ENCODE measurements around the gene LIN7C. TPM values are rescaled to one million over a fixed set of nuclear protein-coding genes. Genes with fewer than 3 reads are reported as not detected.

The LIN7C gene
- total RNA-seq, 3 donors from 2014 or later (not counting 1 experiment from before 2014, with no cell fraction given), result 16.4 to 25.3 (median 22.5) TPM

DNA sequence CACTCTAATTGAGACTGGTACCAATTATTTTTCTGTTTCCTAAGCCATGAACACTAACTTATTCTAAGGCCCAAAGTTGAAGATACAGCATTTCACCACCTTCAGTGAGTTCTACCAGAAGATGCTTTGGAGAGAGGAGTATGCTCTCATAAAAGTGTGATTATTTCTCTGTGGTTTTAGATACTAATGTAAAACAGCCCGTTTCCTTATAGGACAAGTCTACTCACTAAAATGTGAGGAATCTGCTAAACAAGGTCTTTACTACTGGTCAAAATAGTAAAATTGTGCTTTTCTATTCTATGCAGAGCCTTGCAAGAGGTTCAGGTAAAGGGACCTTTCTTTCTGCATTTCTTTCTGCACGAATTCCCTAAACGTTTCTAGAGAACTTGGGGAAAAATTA is 36.4 kb downstream of the LIN7C start:
- intact Hi-C loops (cut with micrococcal nuclease), result no loop called here
- 87% methylated on average over 3 of the region's 3 CpGs for WGBS (ENCODE audit: insufficient coverage)

DNA sequence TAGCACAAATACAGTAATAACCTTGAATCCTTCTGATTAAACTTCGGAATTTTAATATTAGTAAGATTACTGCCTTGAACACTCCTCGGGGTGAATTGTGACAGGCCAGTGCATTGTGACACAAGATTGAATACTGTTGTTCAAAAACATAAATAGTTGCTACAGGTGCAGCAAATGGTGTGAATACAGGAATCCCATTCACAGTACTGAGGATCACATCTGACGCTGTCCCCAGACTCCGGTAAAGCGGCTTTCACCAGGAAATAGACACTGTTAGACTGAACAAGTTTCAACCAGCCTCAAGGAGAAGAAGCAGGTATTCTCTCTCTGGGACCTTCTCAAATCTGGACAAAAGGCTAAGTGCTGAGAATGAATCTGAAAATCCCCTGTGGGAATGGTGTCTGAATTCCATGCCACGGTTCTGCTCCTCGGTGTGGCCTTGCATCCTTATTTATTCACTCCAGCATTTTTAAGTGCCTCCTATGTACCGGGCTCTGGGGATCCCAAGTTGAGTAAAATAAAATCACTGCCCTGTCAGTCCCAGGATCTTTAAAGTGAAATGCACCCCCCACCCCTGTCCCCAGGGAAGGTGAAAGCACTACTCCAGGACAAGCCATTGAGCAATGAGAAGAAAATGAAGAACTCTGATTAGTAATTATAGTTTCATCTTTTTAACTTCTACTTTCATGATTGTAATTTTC is 37.4 kb downstream of the LIN7C start:
- Histone ChIP-seq H3K4me1 (ENCODE audit: control insufficient read depth, insufficient read depth, low read length) (peaks cover 18% of the 10 kb centered on the region), H3K36me3 (ENCODE audit: control insufficient read depth, insufficient read depth, low read length) (no peaks in the 10 kb centered on the region), H3K27ac (ENCODE audit: low read length) (no peak overlapping the region), H3K9me3 (ENCODE audit: control insufficient read depth, insufficient read depth, low read length) (no peaks in the 10 kb centered on the region), H3K27me3 (ENCODE audit: control insufficient read depth, insufficient read depth, low read length) (peaks cover 10% of the 10 kb centered on the region), H3K4me3 (ENCODE audit: low read length) (no peak overlapping the region)
- no peak for ATAC-seq
- WGBS (ENCODE audit: insufficient coverage), result 94% methylated on average over 8 of the region's 8 CpGs
- Mint-ChIP-seq H3K36me3 (no peaks in the 10 kb centered on the region), H3K27me3 (ENCODE audit: low read depth in 2 of 2) (peaks cover 23 to 45% of the 10 kb centered on the region in 2 donors), H3K9me3 (no peaks in the 10 kb centered on the region), H3K4me3 (no peak overlapping the region), H3K27ac (no peak overlapping the region), H3K4me1 (peaks cover 21 to 23% of the 10 kb centered on the region in 2 donors)
- no peak for DNase-seq
- TF ChIP-seq, protein P1, sequence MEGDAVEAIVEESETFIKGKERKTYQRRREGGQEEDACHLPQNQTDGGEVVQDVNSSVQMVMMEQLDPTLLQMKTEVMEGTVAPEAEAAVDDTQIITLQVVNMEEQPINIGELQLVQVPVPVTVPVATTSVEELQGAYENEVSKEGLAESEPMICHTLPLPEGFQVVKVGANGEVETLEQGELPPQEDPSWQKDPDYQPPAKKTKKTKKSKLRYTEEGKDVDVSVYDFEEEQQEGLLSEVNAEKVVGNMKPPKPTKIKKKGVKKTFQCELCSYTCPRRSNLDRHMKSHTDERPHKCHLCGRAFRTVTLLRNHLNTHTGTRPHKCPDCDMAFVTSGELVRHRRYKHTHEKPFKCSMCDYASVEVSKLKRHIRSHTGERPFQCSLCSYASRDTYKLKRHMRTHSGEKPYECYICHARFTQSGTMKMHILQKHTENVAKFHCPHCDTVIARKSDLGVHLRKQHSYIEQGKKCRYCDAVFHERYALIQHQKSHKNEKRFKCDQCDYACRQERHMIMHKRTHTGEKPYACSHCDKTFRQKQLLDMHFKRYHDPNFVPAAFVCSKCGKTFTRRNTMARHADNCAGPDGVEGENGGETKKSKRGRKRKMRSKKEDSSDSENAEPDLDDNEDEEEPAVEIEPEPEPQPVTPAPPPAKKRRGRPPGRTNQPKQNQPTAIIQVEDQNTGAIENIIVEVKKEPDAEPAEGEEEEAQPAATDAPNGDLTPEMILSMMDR (IDR thresholded peaks at IDR 0.05), result no peak
- intact Hi-C loops (cut with micrococcal nuclease), result no loop called here

More for the DNA sequence above, 36.4 kb downstream of the LIN7C start:
- peak overlapping the region; percentile 25 for H3K4me3 Mint-ChIP-seq
- ATAC-seq (no peak), DNase-seq (no peak)
- no peaks in the 10 kb centered on the region for H3K9me3 Mint-ChIP-seq
- no peaks in the 10 kb centered on the region for H3K9me3 ChIP-seq (ENCODE audit: control insufficient read depth, insufficient read depth, low read length)
- H3K4me3 ChIP-seq (ENCODE audit: low read length), result no peak overlapping the region
- H3K4me1 Mint-ChIP-seq, result peaks cover 21 to 23% of the 10 kb centered on the region in 2 donors
- no peak overlapping the region for H3K27ac Mint-ChIP-seq
- H3K36me3 Mint-ChIP-seq, result no peaks in the 10 kb centered on the region
- H3K36me3 ChIP-seq (ENCODE audit: control insufficient read depth, insufficient read depth, low read length), result no peaks in the 10 kb centered on the region
- H3K27ac ChIP-seq (ENCODE audit: low read length), result no peak overlapping the region
- peaks cover 10% of the 10 kb centered on the region for H3K27me3 ChIP-seq (ENCODE audit: control insufficient read depth, insufficient read depth, low read length)
- H3K27me3 Mint-ChIP-seq (ENCODE audit: low read depth in 2 of 2), result peaks cover 23 to 45% of the 10 kb centered on the region in 2 donors
- peaks cover 18% of the 10 kb centered on the region for H3K4me1 ChIP-seq (ENCODE audit: control insufficient read depth, insufficient read depth, low read length)
- TF ChIP-seq, protein P1 (IDR thresholded peaks at IDR 0.05), result no peak

DNA sequence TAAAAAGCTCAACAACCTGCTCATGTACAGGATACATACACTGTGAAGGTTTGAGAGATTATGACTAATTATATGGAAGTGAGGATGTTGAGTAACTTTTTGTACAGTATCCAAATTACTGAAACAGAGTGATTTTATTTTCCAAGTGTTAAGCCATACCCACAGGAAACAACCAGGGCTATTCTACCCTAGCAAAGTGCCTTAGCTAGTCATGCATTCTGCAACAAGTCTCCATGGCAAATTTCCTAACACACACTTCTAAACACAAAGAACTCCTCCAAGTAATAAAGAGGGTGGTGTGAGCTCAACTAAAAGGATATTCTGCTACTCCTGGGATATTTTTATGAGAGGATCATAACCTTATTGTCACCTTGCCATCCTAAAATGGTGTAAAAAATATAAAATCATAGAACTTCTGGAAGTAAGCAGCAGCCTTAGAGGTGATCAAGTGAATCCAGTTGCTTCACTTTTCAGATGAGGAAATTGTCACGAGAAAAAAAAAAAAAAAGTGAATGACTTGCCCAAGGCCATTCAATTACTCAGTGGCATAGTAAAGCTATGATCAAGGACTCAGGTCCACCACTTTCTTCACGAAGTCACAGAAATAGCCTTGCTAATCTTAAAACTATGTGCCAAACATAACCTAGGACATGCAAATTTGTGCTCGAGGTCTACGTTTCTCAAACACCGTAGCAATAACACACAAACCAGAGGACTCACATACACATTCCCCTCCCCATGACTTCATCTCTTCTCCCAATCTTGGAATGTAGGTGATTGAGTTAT is 38.2 kb downstream of the LIN7C start:
- TF ChIP-seq, protein P1 (IDR thresholded peaks at IDR 0.05), result no peak
- ATAC-seq (no peak), DNase-seq (no peak)
- Histone ChIP-seq H3K4me3 (ENCODE audit: low read length) (no peak overlapping the region), H3K27ac (ENCODE audit: low read length) (no peak overlapping the region), H3K9me3 (ENCODE audit: control insufficient read depth, insufficient read depth, low read length) (no peaks in the 10 kb centered on the region), H3K27me3 (ENCODE audit: control insufficient read depth, insufficient read depth, low read length) (peaks cover 10% of the 10 kb centered on the region), H3K4me1 (ENCODE audit: control insufficient read depth, insufficient read depth, low read length) (peaks cover 18% of the 10 kb centered on the region), H3K36me3 (ENCODE audit: control insufficient read depth, insufficient read depth, low read length) (no peaks in the 10 kb centered on the region)
- 82% methylated on average over 5 of the region's 5 CpGs for WGBS (ENCODE audit: insufficient coverage)
- peaks cover 23 to 45% of the 10 kb centered on the region in 2 donors for H3K27me3 Mint-ChIP-seq (ENCODE audit: low read depth in 2 of 2)
- H3K9me3 Mint-ChIP-seq, result no peaks in the 10 kb centered on the region
- H3K4me3 Mint-ChIP-seq, result no peak overlapping the region
- H3K27ac Mint-ChIP-seq, result no peak overlapping the region
- intact Hi-C loops (cut with micrococcal nuclease), result no loop called here
- H3K4me1 Mint-ChIP-seq, result peaks cover 19 to 21% of the 10 kb centered on the region in 2 donors
- no peaks in the 10 kb centered on the region for H3K36me3 Mint-ChIP-seq
